Fibroblast of mammary gland (primary cell): ENCODE measurements around the gene PODNL1.

Experiments used
- DNase-seq: peaks from one replicate; pipeline ENCODE4 v3.0.0-alpha.2; 2010; ENCODE audit warnings: low read depth
- H3K4me3 ChIP-seq: 2 replicates; pipeline ENCODE4 v1.5.1; 2011; ENCODE audit warnings: low read depth, mild to moderate bottlenecking, low read length, moderate library complexity; ENCODE audit not compliant: control insufficient read depth
- TF ChIP-seq, protein P1 (sequence below): conservative IDR thresholded peaks from 2 replicates; pipeline ENCODE4 v1.5.1; 2011; ENCODE audit warnings: low read depth, low read length, inconsistent platforms; ENCODE audit not compliant: control insufficient read depth, insufficient read depth

PODNL1 gene

DNA sequence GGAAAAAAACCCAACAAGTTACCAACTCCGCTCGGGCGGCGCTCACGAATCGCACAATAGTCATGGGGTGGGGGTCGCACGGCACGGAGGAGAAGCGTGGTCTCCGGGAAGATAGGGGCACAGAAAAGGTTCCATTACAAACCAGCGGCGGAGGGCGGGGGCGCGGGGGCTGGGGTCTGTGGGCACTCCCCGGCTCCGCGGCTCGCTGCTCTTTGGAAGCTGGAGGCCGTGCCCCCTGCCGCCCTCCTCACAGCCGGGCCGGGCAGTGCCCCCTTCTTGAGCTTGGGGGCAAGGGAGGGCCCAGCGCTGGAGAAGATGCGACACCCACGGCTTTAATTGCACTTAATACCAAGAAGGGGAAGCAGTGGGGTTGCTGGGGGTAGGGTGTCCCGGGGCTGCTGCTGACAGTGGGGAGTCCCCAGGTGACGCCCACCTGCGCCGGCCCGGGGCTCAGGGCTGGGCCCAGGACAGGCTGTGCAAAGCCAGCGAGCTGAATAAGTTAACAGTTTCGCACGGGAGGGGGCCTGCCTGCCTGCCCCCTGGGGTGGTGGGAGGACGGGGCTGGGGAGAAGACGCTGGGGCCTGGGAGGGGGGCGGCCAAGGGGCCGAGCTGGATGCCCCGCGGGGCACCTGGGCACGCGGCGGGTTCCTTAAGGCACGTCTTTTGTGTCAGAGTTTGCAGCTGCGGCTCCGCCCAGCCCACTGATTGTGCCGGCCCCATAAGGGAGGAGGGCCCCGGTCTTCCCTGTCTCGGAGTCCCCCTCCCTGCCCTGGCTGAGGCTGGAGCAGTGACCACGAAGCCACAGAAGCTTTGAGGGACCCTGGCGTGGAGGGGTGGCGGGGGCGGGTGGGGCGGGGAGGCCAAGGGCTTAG lies 23.8 kb upstream of the PODNL1 start:
- peak; percentile 25 for DNase-seq
- TF ChIP-seq, protein P1, sequence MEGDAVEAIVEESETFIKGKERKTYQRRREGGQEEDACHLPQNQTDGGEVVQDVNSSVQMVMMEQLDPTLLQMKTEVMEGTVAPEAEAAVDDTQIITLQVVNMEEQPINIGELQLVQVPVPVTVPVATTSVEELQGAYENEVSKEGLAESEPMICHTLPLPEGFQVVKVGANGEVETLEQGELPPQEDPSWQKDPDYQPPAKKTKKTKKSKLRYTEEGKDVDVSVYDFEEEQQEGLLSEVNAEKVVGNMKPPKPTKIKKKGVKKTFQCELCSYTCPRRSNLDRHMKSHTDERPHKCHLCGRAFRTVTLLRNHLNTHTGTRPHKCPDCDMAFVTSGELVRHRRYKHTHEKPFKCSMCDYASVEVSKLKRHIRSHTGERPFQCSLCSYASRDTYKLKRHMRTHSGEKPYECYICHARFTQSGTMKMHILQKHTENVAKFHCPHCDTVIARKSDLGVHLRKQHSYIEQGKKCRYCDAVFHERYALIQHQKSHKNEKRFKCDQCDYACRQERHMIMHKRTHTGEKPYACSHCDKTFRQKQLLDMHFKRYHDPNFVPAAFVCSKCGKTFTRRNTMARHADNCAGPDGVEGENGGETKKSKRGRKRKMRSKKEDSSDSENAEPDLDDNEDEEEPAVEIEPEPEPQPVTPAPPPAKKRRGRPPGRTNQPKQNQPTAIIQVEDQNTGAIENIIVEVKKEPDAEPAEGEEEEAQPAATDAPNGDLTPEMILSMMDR, result no peak
- no peak overlapping the region for H3K4me3 ChIP-seq

DNA sequence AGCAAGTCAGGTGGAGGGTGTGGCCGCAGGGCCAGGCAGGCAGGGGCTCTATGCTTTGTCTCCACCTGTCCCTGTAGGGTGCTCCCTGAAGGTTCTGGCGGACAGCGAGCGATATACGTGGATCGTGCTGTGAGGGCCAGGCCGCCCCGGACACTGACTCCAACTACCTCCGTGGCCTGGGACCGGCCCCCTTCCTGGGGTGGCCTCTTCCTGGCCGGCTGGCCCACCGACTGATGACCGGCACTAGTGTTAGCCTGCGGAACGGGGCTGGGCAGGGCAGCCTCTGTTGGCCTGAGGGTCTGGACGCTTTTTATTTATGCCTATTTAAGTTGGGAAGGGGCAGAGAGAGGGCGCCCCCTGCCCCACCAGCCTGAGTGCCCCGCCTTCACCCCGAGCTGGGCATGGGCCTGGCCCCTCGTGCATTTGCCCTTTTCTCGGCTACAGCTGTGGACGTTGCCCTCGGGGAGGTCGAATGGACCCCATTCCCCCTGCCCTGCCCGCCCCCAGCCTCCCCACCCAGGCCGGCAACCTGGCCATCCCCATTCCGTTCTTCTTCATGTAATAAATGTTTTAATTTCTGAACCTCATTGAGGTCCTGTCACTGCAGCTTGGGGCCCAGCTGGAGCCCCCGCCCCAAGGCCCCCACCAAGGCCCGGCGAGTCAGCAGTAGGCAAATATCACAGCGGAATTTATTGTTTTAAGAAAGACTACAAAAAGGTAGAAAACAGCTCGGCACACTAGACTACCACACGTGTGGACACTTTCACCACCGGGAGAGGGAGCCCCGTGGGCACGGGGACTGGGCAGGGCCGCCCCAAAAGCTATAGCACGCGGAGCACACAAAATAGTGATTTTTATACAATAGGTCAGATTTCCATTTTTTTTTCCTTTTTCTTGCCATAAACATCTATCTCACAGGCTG lies 22.9 kb upstream of the PODNL1 start:
- TF ChIP-seq, protein P1, result no peak
- no peak for DNase-seq
- H3K4me3 ChIP-seq, result no peak overlapping the region

DNA sequence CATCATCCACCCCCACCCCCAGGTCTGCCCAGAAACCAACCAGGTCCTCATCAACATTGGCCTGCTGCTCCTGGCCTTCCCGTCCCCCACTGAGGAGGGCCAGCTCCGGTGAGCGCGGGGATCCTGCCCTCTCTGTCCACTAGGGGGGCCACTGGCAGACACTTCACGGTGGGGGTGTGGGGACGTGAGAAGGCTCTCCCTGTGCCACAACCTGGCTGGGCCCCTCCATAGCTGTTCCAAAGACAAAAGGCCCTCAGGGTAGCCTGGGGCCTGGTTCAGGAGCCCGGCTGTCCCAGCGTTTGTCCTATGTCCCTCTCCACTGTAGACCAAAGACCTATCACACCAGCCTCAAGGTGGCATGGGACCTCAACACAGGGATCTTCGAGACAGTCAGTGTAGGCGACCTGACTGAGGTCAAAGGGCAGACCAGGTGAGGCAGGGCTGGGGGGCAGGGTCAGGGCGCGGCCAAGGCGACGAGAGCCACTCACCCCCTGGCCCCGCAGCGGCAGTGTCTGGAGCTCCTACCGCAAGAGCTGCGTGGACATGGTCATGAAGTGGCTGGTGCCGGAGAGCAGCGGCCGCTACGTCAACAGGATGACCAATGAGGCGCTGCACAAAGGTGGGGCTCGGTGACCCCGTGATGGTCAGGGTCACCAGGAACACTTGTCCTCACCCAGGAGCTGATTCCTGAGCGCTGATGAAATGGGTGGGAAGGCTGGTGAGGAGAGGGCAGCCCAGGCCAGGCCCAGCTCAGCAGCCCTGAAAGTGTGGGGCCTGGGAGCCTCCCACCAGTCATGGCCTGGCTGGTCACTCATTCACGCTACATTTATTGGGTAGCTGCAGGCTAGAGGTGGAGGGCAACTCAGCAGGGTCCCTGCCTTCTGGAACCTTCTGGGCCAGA lies 22.0 kb upstream of the PODNL1 start:
- no peak overlapping the region for H3K4me3 ChIP-seq
- TF ChIP-seq, protein P1, result peak; percentile 26
- no peak for DNase-seq

DNA sequence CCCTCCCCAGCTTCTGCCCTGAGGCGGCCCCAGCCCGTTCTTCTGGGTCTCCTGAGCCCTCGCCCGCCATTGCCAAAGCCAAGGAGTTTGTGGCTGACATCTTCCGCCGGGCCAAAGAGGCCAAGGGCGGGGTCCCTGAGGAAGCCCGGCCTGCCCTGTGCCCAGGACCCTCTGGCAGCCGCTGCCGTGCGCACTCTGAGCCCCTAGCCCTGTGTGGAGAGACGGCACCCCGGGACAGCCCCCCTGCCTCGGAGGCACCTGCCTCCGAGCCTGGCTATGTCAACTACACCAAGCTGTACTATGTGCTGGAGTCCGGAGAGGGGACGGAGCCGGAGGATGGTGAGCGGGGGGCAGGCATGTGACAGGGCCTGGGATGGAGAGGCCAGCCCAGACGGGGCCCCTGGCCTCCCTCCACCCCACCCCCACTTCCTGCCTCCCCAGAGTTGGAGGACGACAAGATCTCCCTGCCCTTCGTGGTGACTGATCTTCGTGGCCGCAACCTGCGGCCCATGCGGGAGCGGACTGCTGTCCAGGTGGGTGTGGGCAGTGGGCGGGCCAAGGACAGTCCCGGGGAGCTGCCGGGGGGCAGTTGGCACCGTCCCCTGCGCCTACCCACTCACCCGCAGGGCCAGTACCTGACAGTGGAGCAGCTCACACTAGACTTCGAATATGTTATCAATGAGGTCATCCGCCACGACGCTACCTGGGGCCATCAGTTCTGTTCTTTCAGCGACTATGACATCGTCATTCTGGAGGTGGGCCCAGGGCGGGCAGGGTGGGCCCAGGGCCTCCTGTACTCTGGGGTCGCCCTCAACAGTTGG lies 21.1 kb upstream of the PODNL1 start:
- TF ChIP-seq, protein P1, result no peak
- DNase-seq, result no peak
- no peak overlapping the region for H3K4me3 ChIP-seq

DNA sequence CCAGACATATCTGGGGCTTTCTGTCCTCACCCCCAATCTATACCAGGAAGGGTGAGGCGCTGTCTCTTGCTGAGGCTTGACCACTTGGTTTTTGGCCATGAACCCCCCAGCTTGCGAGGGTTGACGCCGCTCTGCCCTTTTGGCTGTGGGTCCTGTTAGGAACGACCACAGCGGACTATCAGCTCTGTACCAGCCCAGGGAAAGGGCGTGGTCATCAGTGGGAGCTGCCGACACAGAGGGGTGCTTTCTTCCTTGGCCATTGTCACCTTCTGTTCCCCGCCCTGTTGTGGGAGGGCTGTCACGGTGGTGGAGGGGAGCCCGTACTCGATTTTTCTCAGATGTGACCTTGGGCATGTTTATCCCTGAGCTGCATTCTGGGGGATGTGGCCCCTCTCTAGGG lies 19.8 kb upstream of the PODNL1 start:
- DNase-seq, result no peak
- TF ChIP-seq, protein P1, result no peak
- no peak overlapping the region for H3K4me3 ChIP-seq

DNA sequence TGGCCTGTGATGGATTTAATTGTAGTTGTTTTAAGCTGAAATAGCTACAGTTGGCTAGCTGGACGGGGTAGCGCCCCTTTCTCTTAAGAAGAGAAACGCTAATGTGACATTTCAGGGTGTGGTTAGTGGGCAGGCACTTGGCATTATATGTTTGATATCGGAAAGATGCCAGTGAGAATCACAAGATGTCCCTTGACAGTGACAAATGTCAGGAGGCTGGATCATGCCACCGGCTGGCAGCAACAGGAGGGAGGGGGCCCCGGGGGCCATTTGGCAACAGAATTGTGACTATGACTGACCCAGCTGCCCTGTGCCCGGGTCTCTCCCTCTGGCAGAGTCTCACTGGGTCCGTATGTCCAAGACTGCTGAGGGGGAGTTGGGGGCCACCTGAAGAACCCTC lies 18.8 kb upstream of the PODNL1 start:
- no peak overlapping the region for H3K4me3 ChIP-seq
- TF ChIP-seq, protein P1, result no peak
- no peak for DNase-seq
